ENCODE measurements around the gene FAM167B. TPM values are rescaled to one million over a fixed set of nuclear protein-coding genes. Genes with fewer than 3 reads are reported as not detected.

FAM167B gene
- total RNA-seq, 2 experiments from 2014 or later, result 1.6 to 1.8 TPM

GRCh38 chr1:32240140-32240951 is 6.7 kb upstream of the FAM167B start:
- intact Hi-C loops (cut with micrococcal nuclease; ENCODE audit: unreplicated experiment), result no loop called here
- Histone ChIP-seq H3K4me2 (ENCODE audit: low read length) (peak overlapping the region; percentile 74), H3K36me3 (ENCODE audit: insufficient read depth, low read length) (peaks cover 4% of the 10 kb centered on the region; the same call in 1 of the 2 replicates), H3K4me1 (ENCODE audit: insufficient read depth, low read length, poor library complexity, severe bottlenecking) (peaks cover 36% of the 10 kb centered on the region), H4K20me1 (ENCODE audit: insufficient read depth, low read length) (no peaks in the 10 kb centered on the region), H3K79me2 (ENCODE audit: insufficient read depth, low read depth, low read length) (no peaks in the 10 kb centered on the region), H2AFZ (ENCODE audit: low read length) (peak overlapping the region; percentile 86), H3K27ac (ENCODE audit: low read depth, low read length, poor library complexity, severe bottlenecking) (no peak overlapping the region), H3K4me3 (ENCODE audit: low read depth, low read length, poor library complexity, severe bottlenecking) (peak overlapping the region; percentile 59), H3K9me2 (ENCODE audit: insufficient read depth, low read length) (no peaks in the 10 kb centered on the region), H3K9me3 (ENCODE audit: low read length) (no peaks in the 10 kb centered on the region)
- BruUV-seq (replicated peaks), result no TSS peak
- peak; percentile 41 for DNase-seq (ENCODE audit: low spot score)
- ChIA-PET CTCF (ENCODE audit: unreplicated experiment) (interaction anchor here (0.6 to 1.2 kb wide), 2 partner anchors 9 to 39 kb away, joined by 3 to 6 read pairs; no protein-coding TSS in a partner anchor), POLR2A (interaction anchor here (0.9 to 2.0 kb wide), 3 partner anchors 11 to 16 kb away, joined by 4 to 7 read pairs (median 5); partner anchors contain the start of gene LCK)
- TF ChIP-seq EZH2phosphoT487 (IDR thresholded peaks at IDR 0.05; ENCODE audit: borderline replicate concordance, low read depth, low read length) (no peak), CTCF (conservative IDR thresholded peaks at IDR 0.05; ENCODE audit: low read length) (peak; percentile 52; the same call in 1 of the 2 replicates)

GRCh38 chr1:32241001-32241763 is 5.8 kb upstream of the FAM167B start:
- H3K79me2 ChIP-seq (ENCODE audit: insufficient read depth, low read depth, low read length), result no peaks in the 10 kb centered on the region
- BruUV-seq (replicated peaks), result no TSS peak
- no peak for TF ChIP-seq EZH2phosphoT487 (IDR thresholded peaks at IDR 0.05; ENCODE audit: borderline replicate concordance, low read depth, low read length)
- no peak for TF ChIP-seq CTCF (conservative IDR thresholded peaks at IDR 0.05; ENCODE audit: low read length)

More at GRCh38 chr1:32241001-32241763, 5.8 kb upstream of the FAM167B start:
- no peaks in the 10 kb centered on the region for H4K20me1 ChIP-seq (ENCODE audit: insufficient read depth, low read length)
- peak overlapping the region; percentile 86 for H2AFZ ChIP-seq (ENCODE audit: low read length)
- peaks cover under 1% of the 10 kb centered on the region; the same call in 1 of the 2 replicates for H3K36me3 ChIP-seq (ENCODE audit: insufficient read depth, low read length)
- intact Hi-C loops (cut with micrococcal nuclease; ENCODE audit: unreplicated experiment), result no loop called here
- no peaks in the 10 kb centered on the region for H3K9me3 ChIP-seq (ENCODE audit: low read length)
- no peaks in the 10 kb centered on the region for H3K9me2 ChIP-seq (ENCODE audit: insufficient read depth, low read length)
- ChIA-PET POLR2A (interaction anchor here (0.9 kb wide), 1 partner anchor 13 kb away, joined by 5 read pairs; no protein-coding TSS in a partner anchor), CTCF (ENCODE audit: unreplicated experiment) (interaction anchor here (0.5 to 1.2 kb wide), 3 partner anchors 9 to 156 kb away, joined by 3 to 6 read pairs (median 5); no protein-coding TSS in a partner anchor)
- H3K4me3 ChIP-seq (ENCODE audit: low read depth, low read length, poor library complexity, severe bottlenecking), result peak overlapping the region; percentile 59
- H3K4me1 ChIP-seq (ENCODE audit: insufficient read depth, low read length, poor library complexity, severe bottlenecking), result peaks cover 44% of the 10 kb centered on the region
- no peak for DNase-seq (ENCODE audit: low spot score)
- peak overlapping the region; percentile 74 for H3K4me2 ChIP-seq (ENCODE audit: low read length)
- no peak overlapping the region for H3K27ac ChIP-seq (ENCODE audit: low read depth, low read length, poor library complexity, severe bottlenecking)
